HEK293 (cell line): Measurements from ENCODE around the gene EXOC3L2.

ENCODE experiments used
- CTCF ChIP-seq: fragments of 450-650 bp; formaldehyde crosslinking; IDR thresholded peaks from 2 replicates; pipeline ENCODE4 v1.5.1; 2016; ENCODE audit warnings: missing biosample characterization, missing genetic modification characterization
- KLF8 ChIP-seq: fragments of 450-650 bp; formaldehyde crosslinking; IDR thresholded peaks from 2 replicates; pipeline ENCODE4 v1.5.1; 2016; ENCODE audit warnings: missing biosample characterization, missing genetic modification characterization
- RBAK ChIP-seq: fragments of 450-650 bp; formaldehyde crosslinking; IDR thresholded peaks from 2 replicates; pipeline ENCODE4 v1.5.1; 2016; ENCODE audit warnings: missing biosample characterization, missing genetic modification characterization
- SP2 ChIP-seq: fragments of 450-650 bp; formaldehyde crosslinking; IDR thresholded peaks from 2 replicates; pipeline ENCODE4 v1.5.1; 2016; ENCODE audit warnings: missing biosample characterization, missing genetic modification characterization
- ZBTB8A ChIP-seq: fragments of 450-650 bp; formaldehyde crosslinking; IDR thresholded peaks from 2 replicates; pipeline ENCODE4 v1.5.1; 2016; ENCODE audit warnings: missing biosample characterization, missing genetic modification characterization
- ZNF302 ChIP-seq: fragments of 450-650 bp; formaldehyde crosslinking; IDR thresholded peaks from 2 replicates; pipeline ENCODE4 v1.5.1; 2016; ENCODE audit warnings: missing biosample characterization, missing genetic modification characterization, low read depth
- ZNF324 ChIP-seq: fragments of 450-650 bp; formaldehyde crosslinking; IDR thresholded peaks from 2 replicates; pipeline ENCODE4 v1.5.1; 2016; ENCODE audit warnings: missing biosample characterization, missing genetic modification characterization
- ZNF549 ChIP-seq: fragments of 450-650 bp; IDR thresholded peaks from 2 replicates; pipeline ENCODE4 v1.5.1; 2018; ENCODE audit warnings: missing biosample characterization, missing genetic modification characterization, mild to moderate bottlenecking, inconsistent platforms, moderate library complexity

- TF ChIP-seq ZNF302, result no peak
- no peak for TF ChIP-seq CTCF (tag by site-specific recombination)
- no peak for TF ChIP-seq ZNF324 (tag by site-specific recombination)
- no peak for TF ChIP-seq ZBTB8A (tag by site-specific recombination)
- TF ChIP-seq SP2 (tag by site-specific recombination), result no peak
- no peak for TF ChIP-seq ZNF549
- no peak for TF ChIP-seq KLF8 (tag by site-specific recombination)
- no peak for TF ChIP-seq RBAK (tag by site-specific recombination)
Measured at GRCh38 chr19:45244133-45244794, 943 bp downstream of the EXOC3L2 start.
